Karpas-422 (cell line): ENCODE measurements around the gene HELT. TPM values are rescaled to one million over a fixed set of nuclear protein-coding genes. Genes with fewer than 3 reads are reported as not detected.

ENCODE experiments used
- DNase-seq: peaks from one replicate; pipeline ENCODE4 v3.0.0-alpha.2; 2015
- H2AFZ ChIP-seq: fragments of 200-600 bp; sonication (generic); 2 replicates; pipeline ENCODE4 v1.6.1; 2014; ENCODE audit warnings: antibody characterized with exemption, low read length, mixed read lengths
- H3K27ac ChIP-seq: fragments of 200-600 bp; sonication (generic); 2 replicates; pipeline ENCODE4 v1.5.1; 2014; ENCODE audit warnings: mild to moderate bottlenecking, low read length, moderate library complexity
- H3K27me3 ChIP-seq: fragments of 200-600 bp; sonication (generic); 2 replicates; pipeline ENCODE4 v1.6.1; 2014; ENCODE audit warnings: low read length, mixed read lengths
- H3K36me3 ChIP-seq: fragments of 200-600 bp; sonication (generic); 2 replicates; pipeline ENCODE4 v1.6.1; 2014; ENCODE audit warnings: low read length, mixed read lengths; ENCODE audit not compliant: insufficient read depth
- H3K4me1 ChIP-seq: fragments of 200-600 bp; sonication (generic); 2 replicates; pipeline ENCODE4 v1.6.1; 2014; ENCODE audit warnings: mild to moderate bottlenecking, low read length, mixed read lengths
- H3K4me2 ChIP-seq: fragments of 200-600 bp; sonication (generic); 2 replicates; pipeline ENCODE4 v1.6.1; 2014; ENCODE audit warnings: low read length, low read depth, mild to moderate bottlenecking; ENCODE audit not compliant: poor library complexity, severe bottlenecking
- H3K4me3 ChIP-seq: fragments of 200-600 bp; sonication (generic); 2 replicates; pipeline ENCODE4 v1.5.1; 2014; ENCODE audit warnings: mild to moderate bottlenecking, antibody characterized with exemption, low read length, mixed read lengths
- H3K79me2 ChIP-seq: fragments of 200-600 bp; sonication (generic); 2 replicates; pipeline ENCODE4 v1.6.1; 2014; ENCODE audit warnings: mild to moderate bottlenecking, low read length, mixed read lengths
- H3K9ac ChIP-seq: fragments of 200-600 bp; sonication (generic); 2 replicates; pipeline ENCODE4 v1.6.0; 2014; ENCODE audit warnings: low read length
- H3K9me2 ChIP-seq: fragments of 200-600 bp; sonication (generic), shearing (Covaris generic); replicated peaks from 2 replicates; pipeline ENCODE4 v1.6.0; 2014; ENCODE audit warnings: mild to moderate bottlenecking, low read length, moderate library complexity; ENCODE audit not compliant: insufficient read depth
- H3K9me3 ChIP-seq: fragments of 300-700, 200-600 bp; sonication (generic); 2 replicates; pipeline ENCODE4 v1.6.1; 2014; ENCODE audit warnings: low read length, mixed read lengths
- H4K20me1 ChIP-seq: fragments of 200-600 bp; sonication (generic); 2 replicates; pipeline ENCODE4 v1.6.1; 2014; ENCODE audit warnings: mild to moderate bottlenecking, antibody characterized with exemption, low read length, low read depth; ENCODE audit not compliant: insufficient read depth
- total RNA-seq: library from RNA; depleted of rRNA; stranded (reverse); fragments of >200 nt; shearing (Covaris generic); gene quantifications from 2 replicates; pipeline ENCODE4 v1.2.3, GENCODE V29; 2014; ENCODE audit warnings: low replicate concordance

Gene HELT
- total RNA-seq, 1 experiment from 2014 or later = not detected

GRCh38 chr4:185020293-185020808, 2.1 kb downstream of the HELT start:
- H3K4me1 ChIP-seq = no peaks in the 10 kb centered on the region
- H3K27ac ChIP-seq = no peak overlapping the region
- H3K27me3 ChIP-seq = no peaks in the 10 kb centered on the region
- DNase-seq = no peak
- H3K9me3 ChIP-seq = no peaks in the 10 kb centered on the region
- no peak overlapping the region for H2AFZ ChIP-seq
- no peaks in the 10 kb centered on the region for H3K79me2 ChIP-seq
- no peak overlapping the region for H3K9ac ChIP-seq
- H3K4me3 ChIP-seq = no peak overlapping the region
- H4K20me1 ChIP-seq = no peaks in the 10 kb centered on the region
- no peaks in the 10 kb centered on the region for H3K36me3 ChIP-seq
- no peaks in the 10 kb centered on the region for H3K9me2 ChIP-seq
- H3K4me2 ChIP-seq = no peak overlapping the region

- no peaks in the 10 kb centered on the region for H3K4me1 ChIP-seq
- no peak for DNase-seq
- H3K4me2 ChIP-seq = no peak overlapping the region
- no peaks in the 10 kb centered on the region for H4K20me1 ChIP-seq
- no peaks in the 10 kb centered on the region for H3K27me3 ChIP-seq
- H2AFZ ChIP-seq = no peak overlapping the region
- no peak overlapping the region for H3K4me3 ChIP-seq
- H3K27ac ChIP-seq = no peak overlapping the region
- H3K9me3 ChIP-seq = no peaks in the 10 kb centered on the region
- no peak overlapping the region for H3K9ac ChIP-seq
- H3K79me2 ChIP-seq = no peaks in the 10 kb centered on the region
- H3K9me2 ChIP-seq = no peaks in the 10 kb centered on the region
- no peaks in the 10 kb centered on the region for H3K36me3 ChIP-seq
These were observed 2.8 kb downstream of the HELT start for GRCh38 chr4:185020863-185021761.

GRCh38 chr4:185023471-185023870, 5.2 kb downstream of the HELT start:
- Histone ChIP-seq H3K4me2 (no peak overlapping the region), H3K9me2 (no peaks in the 10 kb centered on the region), H3K36me3 (no peaks in the 10 kb centered on the region), H3K27me3 (no peaks in the 10 kb centered on the region), H4K20me1 (no peaks in the 10 kb centered on the region), H3K4me1 (no peaks in the 10 kb centered on the region), H3K4me3 (no peak overlapping the region), H3K9ac (no peak overlapping the region), H2AFZ (no peak overlapping the region), H3K9me3 (no peaks in the 10 kb centered on the region), H3K79me2 (no peaks in the 10 kb centered on the region), H3K27ac (no peak overlapping the region)
- DNase-seq = no peak

DNA sequence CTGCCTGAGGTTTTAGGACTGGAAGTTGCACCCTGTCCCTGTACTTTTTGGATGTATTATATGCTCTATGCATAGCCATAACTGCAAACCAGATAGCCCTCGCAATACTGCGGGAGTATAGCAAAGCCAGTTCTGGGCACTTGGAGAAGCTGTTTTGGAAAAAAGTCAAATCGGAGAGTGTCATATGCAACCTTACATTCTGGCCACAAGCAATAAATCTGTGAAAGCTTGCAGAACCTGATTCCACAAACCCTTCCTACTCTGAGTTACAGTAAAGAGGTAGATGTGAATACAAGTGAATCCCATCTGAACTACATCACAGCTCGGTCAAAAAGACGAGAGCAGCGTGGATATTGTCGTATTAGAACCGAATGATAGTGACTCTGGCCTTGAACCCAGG, 10.3 kb downstream of the HELT start:
- Histone ChIP-seq H3K4me3 (no peak overlapping the region), H3K4me1 (no peaks in the 10 kb centered on the region), H3K9me2 (no peaks in the 10 kb centered on the region), H3K79me2 (no peaks in the 10 kb centered on the region), H3K27me3 (no peaks in the 10 kb centered on the region), H2AFZ (no peak overlapping the region), H3K4me2 (no peak overlapping the region), H3K27ac (no peak overlapping the region), H3K36me3 (no peaks in the 10 kb centered on the region), H3K9ac (no peak overlapping the region), H4K20me1 (no peaks in the 10 kb centered on the region), H3K9me3 (no peaks in the 10 kb centered on the region)
- no peak for DNase-seq

DNA sequence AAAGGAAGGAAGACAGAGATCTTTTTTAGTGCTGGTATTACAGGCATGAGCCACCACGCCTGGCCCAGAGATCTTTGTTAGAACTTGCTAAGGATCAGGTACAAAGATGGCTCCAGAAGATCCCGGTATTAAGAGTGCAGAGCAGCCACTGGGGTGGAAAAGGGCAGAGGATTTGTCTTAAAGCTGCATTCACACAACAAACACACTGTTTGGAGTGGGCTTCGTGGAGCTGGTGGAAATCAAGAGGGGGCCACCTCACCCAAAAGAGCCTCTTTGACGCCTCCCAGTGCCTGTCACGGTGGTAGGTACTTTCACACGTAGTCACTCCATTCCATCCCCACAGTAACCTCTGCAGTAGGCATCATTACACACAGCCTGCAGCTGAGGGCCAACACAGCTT, 13.3 kb downstream of the HELT start:
- no peaks in the 10 kb centered on the region for H3K79me2 ChIP-seq

DNA sequence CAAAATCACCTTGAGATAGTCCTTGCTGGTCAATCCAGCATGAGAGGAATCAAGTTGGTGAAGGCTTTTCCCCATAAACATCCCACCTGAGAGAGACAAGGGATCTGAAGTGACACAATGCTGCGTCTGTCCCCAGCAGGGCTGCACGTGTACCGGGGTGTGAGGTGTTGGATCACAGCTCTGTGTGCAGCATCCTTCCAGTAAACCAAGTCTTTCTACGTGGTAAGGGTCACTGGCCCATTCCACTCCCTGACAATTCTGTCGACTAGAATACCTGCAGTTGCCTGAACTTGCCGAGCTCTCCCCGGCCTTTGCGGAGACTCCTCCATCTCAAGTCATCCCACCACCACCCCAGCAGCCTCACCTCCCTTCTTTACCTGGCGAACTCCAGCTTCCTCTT, 14.8 kb downstream of the HELT start:
- no peaks in the 10 kb centered on the region for H4K20me1 ChIP-seq
- no peaks in the 10 kb centered on the region for H3K9me3 ChIP-seq
- H3K9me2 ChIP-seq = no peaks in the 10 kb centered on the region
- no peak overlapping the region for H3K9ac ChIP-seq
- no peaks in the 10 kb centered on the region for H3K79me2 ChIP-seq
- no peak for DNase-seq
- no peaks in the 10 kb centered on the region for H3K27me3 ChIP-seq
- H3K4me2 ChIP-seq = no peak overlapping the region
- H3K36me3 ChIP-seq = no peaks in the 10 kb centered on the region
- H3K27ac ChIP-seq = no peak overlapping the region
- no peak overlapping the region for H2AFZ ChIP-seq
- no peak overlapping the region for H3K4me3 ChIP-seq
- H3K4me1 ChIP-seq = no peaks in the 10 kb centered on the region

More for the DNA sequence above, 13.3 kb downstream of the HELT start:
- Histone ChIP-seq H3K4me1 (no peaks in the 10 kb centered on the region), H3K9ac (no peak overlapping the region), H3K27me3 (no peaks in the 10 kb centered on the region), H3K9me3 (no peaks in the 10 kb centered on the region), H3K36me3 (no peaks in the 10 kb centered on the region), H3K27ac (no peak overlapping the region), H3K9me2 (no peaks in the 10 kb centered on the region), H4K20me1 (no peaks in the 10 kb centered on the region), H3K4me3 (no peak overlapping the region), H3K4me2 (no peak overlapping the region), H2AFZ (no peak overlapping the region)
- DNase-seq = no peak

- Histone ChIP-seq H3K9ac (no peak overlapping the region), H3K4me3 (no peak overlapping the region), H3K4me2 (no peak overlapping the region), H3K4me1 (no peaks in the 10 kb centered on the region), H4K20me1 (no peaks in the 10 kb centered on the region), H3K27me3 (no peaks in the 10 kb centered on the region), H3K9me2 (no peaks in the 10 kb centered on the region), H3K36me3 (no peaks in the 10 kb centered on the region), H3K9me3 (no peaks in the 10 kb centered on the region), H3K27ac (no peak overlapping the region), H3K79me2 (no peaks in the 10 kb centered on the region), H2AFZ (no peak overlapping the region)
- no peak for DNase-seq
These were observed 15.7 kb downstream of the HELT start for GRCh38 chr4:185033950-185034349.

GRCh38 chr4:185035284-185035683, 17.0 kb downstream of the HELT start:
- no peaks in the 10 kb centered on the region for H4K20me1 ChIP-seq

More at GRCh38 chr4:185035284-185035683, 17.0 kb downstream of the HELT start:
- Histone ChIP-seq H3K9me3 (no peaks in the 10 kb centered on the region), H3K9ac (no peak overlapping the region), H3K4me1 (no peaks in the 10 kb centered on the region), H3K27me3 (no peaks in the 10 kb centered on the region), H3K79me2 (no peaks in the 10 kb centered on the region), H3K27ac (no peak overlapping the region), H3K4me3 (no peak overlapping the region), H2AFZ (no peak overlapping the region), H3K9me2 (no peaks in the 10 kb centered on the region), H3K4me2 (no peak overlapping the region), H3K36me3 (no peaks in the 10 kb centered on the region)
- no peak for DNase-seq
